Bronchial smooth muscle cell (primary cell): Measurements from ENCODE around the gene DTNB. TPM values are rescaled to one million over a fixed set of nuclear protein-coding genes. Genes with fewer than 3 reads are reported as not detected.

Source experiments
- total RNA-seq: library from RNA; depleted of rRNA; stranded (reverse); fragments of >200 nt; gene quantifications from 2 replicates; pipeline ENCODE4 v1.2.1, GENCODE V29; 2014

The DTNB gene
- 2.5 and 5.2 TPM in 2 replicates for total RNA-seq

DNA sequence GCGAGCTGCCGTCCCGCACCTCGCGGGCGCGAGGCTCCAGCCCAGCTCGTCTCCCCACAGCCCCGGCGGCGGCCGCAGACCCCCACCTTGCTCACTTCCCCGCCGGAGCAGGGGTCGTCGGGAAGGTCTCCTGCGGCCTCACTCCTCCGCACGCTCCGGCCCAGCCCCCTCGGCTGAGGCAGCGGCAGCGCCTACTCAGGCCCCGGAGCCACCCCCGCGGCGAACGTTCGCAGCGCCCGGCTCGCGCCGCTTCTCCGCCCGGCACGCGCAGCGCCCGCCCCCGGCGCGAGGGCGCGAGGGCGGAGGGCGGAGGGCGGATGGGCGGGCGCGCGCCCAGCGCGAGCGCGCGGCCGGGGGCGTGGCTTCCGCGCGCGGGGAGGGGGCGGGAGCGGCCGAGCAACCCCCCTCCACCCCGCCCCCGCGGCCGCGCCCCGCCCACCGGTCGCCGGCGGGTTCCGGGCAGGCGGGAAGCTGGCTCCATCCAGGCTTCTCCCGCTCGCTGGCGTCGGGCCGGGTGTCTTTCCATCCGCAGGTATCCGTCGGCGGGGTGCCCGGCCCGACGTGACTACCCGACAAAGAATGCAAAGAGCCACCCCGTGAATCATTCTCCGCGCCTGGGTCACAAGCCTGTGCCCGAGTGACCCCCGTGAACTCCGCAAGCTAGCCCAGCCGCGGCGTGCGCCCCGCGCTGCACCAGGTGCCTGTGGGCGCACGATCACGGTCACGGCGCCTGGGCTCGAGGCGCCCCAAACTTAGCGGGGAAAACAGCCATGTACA lies at the start of gene DTNB:
TSS of gene DTNB (minus strand) at position 278 of the 777 bp plus-strand sequence. CDS start 20,917 bp downstream, outside the sequence.

DNA sequence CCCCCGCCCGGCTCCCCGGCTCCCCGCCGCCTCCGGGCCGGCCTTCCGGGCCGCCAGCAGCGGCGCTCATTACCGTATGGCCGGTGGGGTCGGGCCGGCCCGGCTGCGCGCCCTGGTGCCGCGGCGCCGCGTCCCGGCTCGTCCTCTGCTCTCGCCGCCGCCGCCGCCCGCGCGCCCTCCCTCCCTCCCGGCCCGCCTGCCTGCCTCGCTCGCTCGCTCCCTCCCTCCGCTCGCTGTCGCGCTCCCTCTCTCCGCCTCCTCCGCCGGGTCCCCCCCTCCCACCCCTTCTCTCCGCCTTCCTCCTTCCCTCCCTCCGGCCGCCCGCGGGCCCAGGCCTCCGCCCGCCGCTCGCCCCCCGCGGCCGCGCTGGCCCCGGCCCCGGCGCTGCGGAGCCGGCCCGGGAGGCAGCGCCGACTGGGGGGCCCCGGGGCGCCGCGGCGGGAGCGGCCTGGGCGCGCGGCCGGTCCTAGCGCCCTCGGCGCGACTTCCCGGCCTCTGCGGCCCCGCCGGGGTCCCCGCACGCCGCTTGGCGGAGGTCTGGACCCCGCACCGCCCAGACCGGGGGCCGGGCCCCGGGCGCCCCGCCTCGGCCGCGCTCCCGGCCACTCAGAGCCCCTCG lies 331.5 kb downstream of the DTNB start, which contains the start of gene DNMT3A:
TSS of gene DNMT3A (minus strand) at position 173 of the 619 bp plus-strand sequence. CDS start 27,941 bp downstream, outside the sequence.

Other genes starting within 250 kb of the DTNB start
- 4.3 and 7.4 TPM in 2 replicates for gene ASXL2, start 204.9 kb upstream of the DTNB start, total RNA-seq